ENCODE measurements around the gene SASH1.

DNA sequence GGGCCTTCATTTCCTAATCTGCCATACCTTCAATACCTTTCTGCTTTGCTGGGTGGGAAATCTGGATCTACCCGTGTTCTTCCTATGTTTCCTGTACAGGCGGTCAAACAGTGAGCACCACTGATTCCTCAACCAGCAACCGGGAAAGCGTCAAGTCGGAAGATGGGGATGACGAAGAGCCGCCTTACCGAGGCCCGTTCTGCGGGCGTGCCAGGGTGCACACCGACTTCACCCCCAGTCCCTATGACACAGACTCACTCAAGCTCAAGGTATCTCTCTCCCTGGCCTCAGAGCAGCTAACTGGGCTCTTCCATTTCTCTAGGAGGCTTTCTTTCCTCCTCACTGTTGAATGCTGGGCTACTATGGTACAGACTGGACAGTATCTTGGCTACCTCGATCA lies 190.1 kb downstream of the SASH1 start:
- TF ChIP-seq, protein P1, sequence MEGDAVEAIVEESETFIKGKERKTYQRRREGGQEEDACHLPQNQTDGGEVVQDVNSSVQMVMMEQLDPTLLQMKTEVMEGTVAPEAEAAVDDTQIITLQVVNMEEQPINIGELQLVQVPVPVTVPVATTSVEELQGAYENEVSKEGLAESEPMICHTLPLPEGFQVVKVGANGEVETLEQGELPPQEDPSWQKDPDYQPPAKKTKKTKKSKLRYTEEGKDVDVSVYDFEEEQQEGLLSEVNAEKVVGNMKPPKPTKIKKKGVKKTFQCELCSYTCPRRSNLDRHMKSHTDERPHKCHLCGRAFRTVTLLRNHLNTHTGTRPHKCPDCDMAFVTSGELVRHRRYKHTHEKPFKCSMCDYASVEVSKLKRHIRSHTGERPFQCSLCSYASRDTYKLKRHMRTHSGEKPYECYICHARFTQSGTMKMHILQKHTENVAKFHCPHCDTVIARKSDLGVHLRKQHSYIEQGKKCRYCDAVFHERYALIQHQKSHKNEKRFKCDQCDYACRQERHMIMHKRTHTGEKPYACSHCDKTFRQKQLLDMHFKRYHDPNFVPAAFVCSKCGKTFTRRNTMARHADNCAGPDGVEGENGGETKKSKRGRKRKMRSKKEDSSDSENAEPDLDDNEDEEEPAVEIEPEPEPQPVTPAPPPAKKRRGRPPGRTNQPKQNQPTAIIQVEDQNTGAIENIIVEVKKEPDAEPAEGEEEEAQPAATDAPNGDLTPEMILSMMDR (IDR thresholded peaks at IDR 0.05), result no peak
- TF ChIP-seq POLR2AphosphoS5 (IDR thresholded peaks at IDR 0.05), result no peak
